ENCODE results near the gene DOLPP1.

DNA sequence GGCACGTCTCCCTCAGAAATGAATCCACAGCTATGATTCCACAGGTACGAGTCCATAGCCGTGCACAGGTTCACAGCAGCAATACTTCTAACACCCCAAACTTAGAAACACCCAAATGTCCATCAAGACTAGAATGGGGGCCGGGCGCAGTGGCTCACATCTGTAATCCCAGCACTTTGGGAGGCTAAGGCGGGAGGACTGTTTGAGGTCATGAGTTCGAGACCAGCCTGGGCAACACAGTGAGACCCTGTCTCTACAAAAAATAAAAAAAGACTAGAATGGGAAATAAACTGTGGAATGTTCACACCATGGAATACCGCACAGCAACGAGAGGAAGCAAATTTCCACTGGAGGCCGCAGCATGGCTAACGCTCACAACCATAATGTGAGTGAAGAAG, 4.3 kb upstream of the DOLPP1 start:
- TF ChIP-seq POLR2A (IDR thresholded peaks at IDR 0.05; ENCODE audit: low read length): no peak
- TF ChIP-seq GATA1 (IDR thresholded peaks at IDR 0.05; ENCODE audit: low read depth, low read length): no peak
